Measurements from ENCODE around the gene NHERF1.

The NHERF1 gene

DNA sequence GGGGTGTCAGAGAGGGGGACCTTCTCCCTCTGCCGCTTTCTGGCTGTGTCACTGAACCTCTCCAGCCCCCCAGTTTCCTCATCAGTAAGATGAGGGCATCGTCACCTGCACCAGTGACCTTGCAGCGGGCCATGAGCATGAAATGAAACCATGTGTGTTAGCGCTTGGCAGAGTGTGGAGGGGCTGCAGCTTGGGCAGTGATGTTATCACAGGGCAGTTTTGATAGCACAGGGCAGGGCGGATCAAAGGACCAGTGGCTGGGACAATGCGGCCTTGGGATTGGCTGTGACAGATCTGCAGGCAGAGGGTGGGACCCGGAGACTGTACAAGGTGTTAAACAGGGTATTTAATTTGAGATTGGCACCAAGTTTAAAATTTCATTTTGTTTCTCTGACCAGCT, 66.6 kb downstream of the NHERF1 start:
- no peak for DNase-seq

DNA sequence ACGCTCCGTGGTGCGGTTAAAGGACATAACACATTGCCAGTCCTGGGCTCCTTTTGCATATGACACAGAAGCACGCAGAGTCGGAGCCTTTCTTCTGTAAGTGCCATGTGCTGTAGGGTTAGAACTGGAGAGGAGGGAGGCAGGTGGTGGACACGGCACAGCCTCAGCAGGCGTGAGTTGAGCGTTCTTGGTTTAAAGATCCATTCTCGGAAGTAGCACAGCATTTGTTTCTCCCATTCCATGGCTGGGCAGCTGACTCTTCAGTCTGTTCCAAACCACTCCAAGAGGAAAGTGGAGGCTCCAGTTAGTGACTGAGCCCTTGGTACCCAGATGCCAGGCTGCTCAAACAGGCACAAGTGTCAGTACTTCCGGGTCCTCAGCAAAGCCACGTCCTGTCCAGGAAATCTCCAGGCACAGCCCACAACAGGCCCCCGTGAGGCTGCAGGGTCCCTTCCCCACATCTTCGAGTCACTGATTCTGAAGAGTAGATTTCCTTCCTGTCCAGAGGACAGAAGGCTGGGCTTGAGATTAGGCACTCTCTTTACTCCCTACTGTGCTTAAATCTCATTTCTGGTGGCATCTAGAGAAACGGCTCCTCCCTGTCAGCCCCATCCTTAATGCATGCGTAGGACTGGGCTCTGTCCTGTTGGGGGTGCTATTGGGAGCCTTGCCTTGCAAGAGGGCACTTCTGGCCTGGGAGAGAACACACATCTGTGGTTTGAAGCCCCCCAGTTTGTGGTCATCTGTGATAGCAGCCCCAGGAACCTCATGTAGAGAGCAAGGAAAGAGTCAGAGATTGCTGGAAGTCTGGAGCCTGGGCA, 67.3 kb downstream of the NHERF1 start:
- DNase-seq, result peak; percentile 33

- no peak for DNase-seq
These were observed 68.6 kb downstream of the NHERF1 start for GRCh38 chr17:74816905-74817620.

GRCh38 chr17:74818291-74818938, 70.0 kb downstream of the NHERF1 start:
- no peak for DNase-seq
